Erythroblast (primary cell): Measurements from ENCODE around the gene NTM.

ENCODE experiments used
- GATA1 ChIP-seq: IDR thresholded peaks from 2 replicates; pipeline ENCODE4 v1.6.1; 2011; ENCODE audit warnings: low read depth, mild to moderate bottlenecking, control low read depth, low read length, moderate library complexity
- POLR2A ChIP-seq: IDR thresholded peaks from 2 replicates; pipeline ENCODE4 v1.6.1; 2011; ENCODE audit warnings: mild to moderate bottlenecking, low read length

GRCh38 chr11:132127900-132128288 is 757.5 kb downstream of the NTM start:
- TF ChIP-seq POLR2A: no peak
- TF ChIP-seq GATA1: no peak
